Stimulated activated CD4-positive, alpha-beta T cell treated with anti-CD3 and anti-CD28 coated beads, TNF-alpha, amount 100 ng/mL, for 24 hours (primary cell): ENCODE results near the gene TMEM106C.
A peak's percentile ranks its signal among the peaks of the same experiment; 100 is the strongest.

Experiments used
- DNase-seq, 3 experiments: peaks; one replicate each; pipeline ENCODE4 v3.0.0-alpha.2; 2020; ENCODE audit warnings: low read depth in 3 of 3

TMEM106C gene, protein sequence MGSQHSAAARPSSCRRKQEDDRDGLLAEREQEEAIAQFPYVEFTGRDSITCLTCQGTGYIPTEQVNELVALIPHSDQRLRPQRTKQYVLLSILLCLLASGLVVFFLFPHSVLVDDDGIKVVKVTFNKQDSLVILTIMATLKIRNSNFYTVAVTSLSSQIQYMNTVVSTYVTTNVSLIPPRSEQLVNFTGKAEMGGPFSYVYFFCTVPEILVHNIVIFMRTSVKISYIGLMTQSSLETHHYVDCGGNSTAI

DNA sequence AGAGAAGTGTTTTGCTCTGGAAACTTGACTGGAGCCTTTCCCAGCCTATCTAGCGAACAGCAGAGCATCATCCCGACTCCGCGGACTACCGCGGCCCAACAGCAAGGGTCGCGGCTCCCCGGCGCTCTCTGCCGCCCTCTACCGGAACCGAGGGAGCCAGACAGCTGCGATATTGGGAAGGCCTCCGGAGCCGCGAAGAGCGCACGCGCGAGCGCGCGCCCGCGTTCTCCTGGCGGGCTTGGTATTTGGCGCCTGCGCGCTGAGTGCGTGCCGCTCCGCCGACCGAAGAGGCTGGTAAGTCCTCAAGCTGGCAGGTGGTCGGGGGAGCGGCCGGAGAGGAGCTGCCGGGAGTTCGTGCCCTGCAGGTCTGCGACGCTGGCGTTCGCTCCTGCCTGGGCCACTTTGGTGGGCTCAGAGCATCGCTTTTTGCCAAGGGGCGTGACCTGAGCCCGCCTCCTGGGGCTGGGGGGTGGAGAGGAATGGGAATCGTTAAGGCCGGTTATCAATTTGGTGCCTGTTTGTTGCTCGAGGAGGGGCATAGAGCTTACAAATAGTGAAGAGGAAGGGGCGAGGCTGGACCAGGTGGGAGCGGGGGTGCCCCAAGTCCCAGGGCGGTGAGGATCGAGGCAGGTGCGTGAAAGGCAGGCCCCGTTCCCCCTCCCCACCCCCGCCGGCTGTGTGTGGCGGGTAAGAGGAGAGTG, at the start of gene TMEM106C:
TSS of gene TMEM106C (plus strand) at position 257 of the 701 bp plus-strand sequence. CDS start 641 bp downstream, outside the sequence.
- peak; percentile 86 to 90 (median 90) for DNase-seq

- no peak for DNase-seq
Observed at GRCh38 chr12:47920913-47921312, 42.5 kb upstream of the TMEM106C start.

DNA sequence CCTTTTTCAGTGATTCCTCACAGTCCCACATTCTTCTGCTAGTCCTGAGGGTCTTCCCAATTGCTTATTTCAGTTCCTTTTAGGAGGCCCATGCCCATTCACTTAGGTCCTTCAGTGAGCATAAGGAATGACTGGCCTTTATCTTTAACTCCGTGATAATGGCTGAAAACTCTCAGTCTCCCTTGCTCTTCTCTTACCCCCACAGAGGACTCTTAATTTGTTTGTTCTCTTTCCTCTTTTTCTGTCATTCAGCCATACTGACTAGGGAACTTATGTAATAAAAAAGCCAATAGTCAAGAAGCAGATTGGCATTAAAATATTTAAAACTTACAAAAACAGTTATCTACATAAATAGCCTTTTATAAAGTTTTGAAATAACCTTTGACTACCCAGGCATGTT, 41.5 kb upstream of the TMEM106C start:
- DNase-seq = no peak

GRCh38 chr12:47927346-47927745, 36.0 kb upstream of the TMEM106C start:
- no peak for DNase-seq

GRCh38 chr12:47930634-47931033, 32.8 kb upstream of the TMEM106C start:
- no peak for DNase-seq

GRCh38 chr12:47931187-47931586, 32.2 kb upstream of the TMEM106C start:
- DNase-seq = no peak

DNA sequence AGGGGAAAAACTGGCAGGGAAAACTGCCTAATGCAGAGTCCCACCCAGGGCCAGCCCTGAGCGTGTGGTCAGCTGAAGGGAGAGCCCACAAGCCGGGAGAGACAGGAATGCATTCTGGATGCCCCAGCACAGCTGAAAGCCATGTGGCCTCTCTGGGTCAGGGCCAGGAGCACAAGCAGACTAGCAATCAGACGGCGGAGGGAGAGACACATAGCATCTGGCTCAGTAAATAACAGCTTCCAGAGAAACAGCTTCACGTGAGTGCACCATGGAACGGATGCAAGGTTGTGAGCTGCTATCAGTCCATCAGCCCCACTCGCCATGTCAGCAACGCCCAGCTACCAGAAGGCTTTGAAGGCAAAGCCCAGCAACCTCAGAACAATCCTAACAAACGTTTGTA, 28.2 kb upstream of the TMEM106C start:
- DNase-seq = no peak

- DNase-seq = no peak
Observed at GRCh38 chr12:47938093-47938492, 25.3 kb upstream of the TMEM106C start.

- DNase-seq = no peak
Observed at GRCh38 chr12:47938594-47938993, 24.8 kb upstream of the TMEM106C start.

GRCh38 chr12:47939009-47939601, 24.3 kb upstream of the TMEM106C start:
- DNase-seq = no peak

DNA sequence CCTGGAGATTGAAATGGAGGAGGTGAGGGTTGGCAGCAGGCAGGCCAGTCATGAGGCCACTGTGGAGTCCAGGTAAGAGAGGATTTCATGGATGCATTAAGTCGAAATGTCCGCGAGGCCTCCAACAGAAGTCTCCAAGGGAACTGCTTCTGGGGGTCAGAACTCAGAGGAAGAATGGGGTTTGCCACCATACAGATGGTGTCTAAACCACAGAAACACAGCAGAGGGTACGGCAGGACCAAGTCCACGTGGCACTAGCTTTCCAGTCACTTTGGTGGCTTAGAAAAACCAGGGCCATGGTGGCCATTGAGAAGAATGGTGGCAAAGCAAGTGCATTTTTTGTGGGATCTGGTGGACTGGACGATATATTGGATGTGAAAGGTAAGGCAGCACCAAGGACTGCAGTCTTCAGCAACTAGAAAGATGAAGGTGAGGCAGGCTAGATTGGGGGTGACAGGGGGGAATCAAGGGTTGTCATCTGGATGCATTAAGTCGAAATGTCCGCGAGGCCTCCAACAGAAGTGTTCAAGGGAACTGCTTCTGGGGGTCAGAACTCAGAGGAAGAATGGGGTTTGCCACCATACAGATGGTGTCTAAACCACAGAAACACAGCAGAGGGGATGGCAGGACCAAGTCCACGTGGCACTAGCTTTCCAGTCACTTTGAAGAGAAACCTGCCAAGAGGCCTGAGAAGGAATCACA, 22.5 kb upstream of the TMEM106C start:
- no peak for DNase-seq

DNA sequence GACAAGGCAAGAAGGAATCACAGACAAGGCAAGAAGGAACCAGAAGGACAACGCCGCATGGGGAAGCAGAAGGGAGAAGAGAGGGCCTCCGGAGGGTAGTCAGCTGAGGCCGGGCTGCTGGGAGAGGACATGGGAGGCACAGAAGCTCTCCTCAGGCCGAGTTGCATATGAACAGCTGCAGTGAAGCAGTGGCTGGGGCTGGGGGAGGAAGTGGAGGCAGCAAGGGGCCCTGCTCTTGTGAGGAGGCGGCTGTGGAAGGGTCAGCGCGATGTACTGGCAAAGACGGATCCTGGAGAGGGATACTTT, 22.0 kb upstream of the TMEM106C start:
- DNase-seq = no peak

- DNase-seq = peak in 1 of 3 experiments; percentile 33
Observed at GRCh38 chr12:47941871-47942613, 21.4 kb upstream of the TMEM106C start.

DNA sequence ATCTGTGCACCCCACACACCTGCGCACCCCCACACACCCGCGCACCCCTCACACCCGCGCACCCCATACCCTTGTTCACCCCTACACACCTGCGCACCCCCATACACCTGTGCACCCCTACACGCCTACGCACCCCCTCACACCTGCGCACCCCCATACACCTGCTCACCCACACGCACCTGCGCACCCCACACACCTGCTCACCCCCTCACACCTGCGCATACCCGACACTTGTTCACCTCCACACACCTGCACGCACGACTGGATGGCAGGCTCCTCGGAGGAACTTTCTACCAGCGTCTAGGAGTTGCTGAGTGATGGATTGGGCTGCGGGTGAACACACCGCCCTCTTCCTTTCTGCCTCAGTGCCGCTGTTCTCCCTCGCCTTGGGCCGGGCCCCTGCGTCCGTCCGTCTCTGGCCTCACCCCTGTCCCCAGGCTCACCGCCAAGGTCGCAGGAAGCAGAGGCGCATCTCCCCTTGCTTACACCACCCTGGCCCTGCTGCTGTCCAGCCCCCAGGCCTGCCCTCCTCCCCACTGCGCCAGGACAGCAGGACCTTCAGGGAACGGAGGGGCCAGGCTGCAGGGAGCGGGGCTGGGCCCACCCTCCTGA, 20.7 kb upstream of the TMEM106C start:
- no peak for DNase-seq

GRCh38 chr12:47943623-47944340, 19.6 kb upstream of the TMEM106C start:
- no peak for DNase-seq

GRCh38 chr12:47944685-47945340, 18.6 kb upstream of the TMEM106C start:
- no peak for DNase-seq

- DNase-seq = no peak
Observed at GRCh38 chr12:47945341-47945728, 18.1 kb upstream of the TMEM106C start.

DNA sequence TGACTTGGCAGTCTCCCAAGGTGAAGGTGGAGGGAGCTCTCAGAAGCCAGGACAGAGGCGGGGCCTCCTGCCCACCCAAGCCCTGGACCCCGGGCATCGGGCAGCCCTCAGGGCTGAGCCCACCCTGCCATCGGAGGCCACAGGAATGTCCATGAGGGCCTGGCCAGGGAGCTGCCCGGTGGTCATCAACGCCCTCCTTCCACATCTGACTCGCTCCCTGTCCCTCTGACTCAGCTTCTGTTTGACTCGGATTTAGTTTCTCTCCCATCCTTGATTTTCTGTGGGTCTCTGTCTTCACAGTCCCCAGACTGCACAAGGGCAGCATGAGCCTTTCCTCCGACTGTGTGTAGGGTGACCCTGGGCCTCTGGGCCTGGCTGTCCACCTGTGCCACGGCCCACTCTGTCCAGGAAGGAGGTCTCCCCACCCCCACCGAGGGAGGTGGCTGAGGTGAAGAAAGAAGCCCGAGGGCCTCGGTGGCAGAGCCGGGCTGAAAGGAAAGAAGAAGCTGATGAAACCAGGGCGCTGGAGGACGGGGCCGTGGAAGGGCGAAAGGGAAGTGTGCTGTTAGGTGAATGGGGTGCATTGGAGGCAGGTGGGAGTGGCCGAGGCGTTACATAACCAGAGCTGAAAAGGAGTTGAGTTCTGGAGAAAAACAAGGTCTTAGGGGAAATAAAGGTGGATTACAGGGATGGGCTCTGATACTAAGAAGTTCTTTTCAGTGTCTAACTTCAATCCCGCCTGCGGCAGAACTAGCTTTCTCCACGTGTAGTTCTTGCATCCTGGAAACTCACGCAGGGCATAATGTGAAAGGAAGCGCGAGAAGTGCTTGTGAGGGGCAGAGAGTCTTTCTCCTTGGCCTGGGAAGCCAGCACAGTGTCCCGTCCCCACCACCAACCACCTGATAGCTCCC, 16.7 kb upstream of the TMEM106C start:
- no peak for DNase-seq

DNA sequence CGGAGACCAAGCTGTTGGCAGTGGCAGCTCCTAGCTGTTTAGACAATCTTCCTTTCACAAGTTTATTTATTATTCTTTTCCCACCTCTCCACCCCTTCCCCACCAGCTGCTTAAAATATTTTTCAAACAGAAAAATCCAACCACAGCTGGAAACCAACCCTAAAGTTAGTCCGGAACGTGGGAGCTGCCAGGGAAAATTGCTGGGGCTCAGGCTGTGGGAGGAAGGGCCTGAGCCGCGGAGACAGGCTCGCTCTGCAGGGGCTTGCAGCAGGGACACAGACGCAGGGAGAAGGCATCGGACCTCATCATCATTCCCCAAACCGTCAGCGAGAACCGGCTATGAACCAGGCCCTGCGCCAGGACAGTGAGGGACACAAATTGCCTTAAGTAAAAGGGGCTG, 16.1 kb upstream of the TMEM106C start:
- no peak for DNase-seq
